ENCODE results near the gene FIGNL2.

Gene FIGNL2

DNA sequence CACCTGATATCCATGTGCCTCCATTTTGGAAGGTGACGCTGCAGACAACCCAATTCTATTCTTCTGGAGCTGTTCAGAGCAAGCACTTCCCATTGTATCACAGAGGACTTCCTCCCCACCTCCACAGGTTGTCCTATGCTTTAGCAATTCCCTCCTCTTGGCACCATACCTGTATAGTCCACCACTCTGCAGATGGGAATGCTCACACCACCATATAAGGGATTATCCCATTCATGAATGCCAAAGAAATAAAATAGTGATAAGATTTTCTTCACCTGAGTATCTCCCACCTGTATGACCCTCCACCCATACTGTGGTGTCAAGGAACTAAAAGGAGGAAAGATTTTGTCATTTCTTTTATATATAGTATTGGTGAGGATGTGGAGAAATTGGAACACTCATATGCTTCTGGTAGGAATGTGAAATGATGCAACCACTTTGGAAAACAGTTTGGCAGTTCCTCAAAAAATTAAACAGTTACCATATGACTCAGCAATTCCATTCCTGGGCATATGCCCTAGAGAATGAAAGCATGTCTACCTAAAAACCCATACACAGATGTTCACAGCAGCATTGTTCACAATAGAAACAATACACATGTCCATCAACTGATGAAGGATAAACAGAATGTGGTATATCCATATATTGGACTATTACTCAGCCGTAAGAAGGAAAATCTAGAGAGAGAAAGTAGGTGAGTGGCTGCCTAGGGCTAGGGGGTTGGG lies 75.2 kb downstream of the FIGNL2 start:
- DNase-seq (ENCODE audit: low read depth in 3 of 3): no peak

DNA sequence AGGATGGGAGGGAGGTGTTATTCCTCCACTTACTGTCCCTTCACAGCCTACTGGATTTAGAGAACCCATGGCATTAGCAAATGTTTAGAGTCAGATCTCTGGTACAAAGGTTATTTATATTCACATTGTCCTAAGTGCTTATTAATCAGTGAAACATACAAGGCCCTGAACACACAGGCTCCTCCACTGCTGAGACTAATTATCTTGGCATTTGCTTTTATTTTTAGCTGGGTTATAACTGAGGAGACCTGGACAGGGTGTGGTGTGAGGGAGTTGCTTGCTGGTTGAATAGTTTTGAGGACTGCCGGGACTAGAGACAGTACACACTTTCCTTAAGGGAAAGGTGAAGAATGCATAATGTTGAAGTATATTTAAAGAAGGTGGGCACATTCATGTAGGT lies 77.5 kb downstream of the FIGNL2 start:
- no peak for DNase-seq (ENCODE audit: low read depth in 3 of 3)
